ENCODE results near the gene XIRP1.

DNA sequence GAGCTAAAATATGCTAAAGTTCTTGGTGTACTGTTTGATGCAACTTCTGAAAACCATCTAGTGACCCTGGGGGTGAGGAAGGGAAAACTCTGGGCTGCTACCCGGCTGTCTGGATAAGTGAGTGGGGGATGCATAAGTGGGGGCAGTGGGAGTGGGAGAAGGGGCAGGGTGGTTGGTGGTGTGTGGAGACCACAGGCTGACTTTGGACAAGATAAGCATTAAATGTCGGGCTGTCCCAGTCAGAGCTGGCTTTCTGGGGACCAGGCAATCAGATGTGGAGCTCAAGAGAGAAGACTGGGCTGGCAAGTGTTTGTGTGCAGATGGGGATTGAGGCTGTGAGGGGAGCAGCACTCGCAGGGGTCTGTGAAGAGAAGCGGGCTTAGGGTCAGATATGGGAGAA, 11.0 kb upstream of the XIRP1 start:
- TF ChIP-seq EZH2 (IDR thresholded peaks at IDR 0.05; ENCODE audit: borderline replicate concordance, low read depth, low read length, severe bottlenecking), result no peak
- TF ChIP-seq, protein P1, sequence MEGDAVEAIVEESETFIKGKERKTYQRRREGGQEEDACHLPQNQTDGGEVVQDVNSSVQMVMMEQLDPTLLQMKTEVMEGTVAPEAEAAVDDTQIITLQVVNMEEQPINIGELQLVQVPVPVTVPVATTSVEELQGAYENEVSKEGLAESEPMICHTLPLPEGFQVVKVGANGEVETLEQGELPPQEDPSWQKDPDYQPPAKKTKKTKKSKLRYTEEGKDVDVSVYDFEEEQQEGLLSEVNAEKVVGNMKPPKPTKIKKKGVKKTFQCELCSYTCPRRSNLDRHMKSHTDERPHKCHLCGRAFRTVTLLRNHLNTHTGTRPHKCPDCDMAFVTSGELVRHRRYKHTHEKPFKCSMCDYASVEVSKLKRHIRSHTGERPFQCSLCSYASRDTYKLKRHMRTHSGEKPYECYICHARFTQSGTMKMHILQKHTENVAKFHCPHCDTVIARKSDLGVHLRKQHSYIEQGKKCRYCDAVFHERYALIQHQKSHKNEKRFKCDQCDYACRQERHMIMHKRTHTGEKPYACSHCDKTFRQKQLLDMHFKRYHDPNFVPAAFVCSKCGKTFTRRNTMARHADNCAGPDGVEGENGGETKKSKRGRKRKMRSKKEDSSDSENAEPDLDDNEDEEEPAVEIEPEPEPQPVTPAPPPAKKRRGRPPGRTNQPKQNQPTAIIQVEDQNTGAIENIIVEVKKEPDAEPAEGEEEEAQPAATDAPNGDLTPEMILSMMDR (IDR thresholded peaks at IDR 0.05; ENCODE audit: borderline replicate concordance, extremely low read depth, low read length, poor library complexity, severe bottlenecking), result no peak

Data from DND-41 (cell line).